Activated CD4-positive, alpha-beta T cell treated with anti-CD3 and anti-CD28 coated beads, Interleukin-10, Interleukin-2, amounts not matched to agents 100 ng/mL and 50 ng/mL, durations not matched to agents 16 hours and 8 hours (primary cell): ENCODE results near the gene SCYGR7.

Experiments
- DNase-seq: peaks from one replicate; pipeline ENCODE4 v3.0.0-alpha.2; 2020

SCYGR7 gene

DNA sequence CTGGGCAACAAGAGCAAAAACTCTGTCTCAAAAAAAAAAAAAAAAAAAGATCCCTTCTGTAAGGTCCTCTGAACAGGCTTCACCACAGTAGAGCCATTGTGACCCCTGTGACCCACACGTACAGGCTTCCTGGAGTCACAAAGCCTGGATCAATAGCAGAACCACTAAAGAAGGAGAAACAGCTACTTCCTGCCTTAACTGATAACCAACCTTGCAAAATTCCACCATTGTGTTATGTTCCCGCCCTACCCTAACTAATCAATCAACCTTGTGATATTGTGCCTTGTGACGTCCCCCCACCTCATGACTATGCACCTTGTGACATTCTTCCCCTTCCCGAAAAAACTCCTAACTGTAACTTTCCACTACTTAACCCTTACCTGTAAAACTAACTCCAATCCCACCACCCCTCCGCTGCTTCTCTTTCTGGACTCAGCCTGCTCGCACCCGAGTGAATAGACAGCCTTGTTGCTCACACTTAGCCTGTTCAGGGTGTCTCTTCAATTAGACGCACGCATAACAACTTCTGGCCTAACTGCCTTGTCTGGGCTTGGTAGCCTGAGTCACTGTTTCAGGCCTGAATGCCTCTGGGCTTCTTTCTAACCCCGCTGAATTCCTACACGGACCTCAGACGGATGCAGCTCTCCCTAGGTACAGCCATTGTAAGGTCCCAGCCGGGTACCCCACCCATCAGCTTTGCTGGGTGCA is 31.4 kb downstream of the SCYGR7 start:
- no peak for DNase-seq

DNA sequence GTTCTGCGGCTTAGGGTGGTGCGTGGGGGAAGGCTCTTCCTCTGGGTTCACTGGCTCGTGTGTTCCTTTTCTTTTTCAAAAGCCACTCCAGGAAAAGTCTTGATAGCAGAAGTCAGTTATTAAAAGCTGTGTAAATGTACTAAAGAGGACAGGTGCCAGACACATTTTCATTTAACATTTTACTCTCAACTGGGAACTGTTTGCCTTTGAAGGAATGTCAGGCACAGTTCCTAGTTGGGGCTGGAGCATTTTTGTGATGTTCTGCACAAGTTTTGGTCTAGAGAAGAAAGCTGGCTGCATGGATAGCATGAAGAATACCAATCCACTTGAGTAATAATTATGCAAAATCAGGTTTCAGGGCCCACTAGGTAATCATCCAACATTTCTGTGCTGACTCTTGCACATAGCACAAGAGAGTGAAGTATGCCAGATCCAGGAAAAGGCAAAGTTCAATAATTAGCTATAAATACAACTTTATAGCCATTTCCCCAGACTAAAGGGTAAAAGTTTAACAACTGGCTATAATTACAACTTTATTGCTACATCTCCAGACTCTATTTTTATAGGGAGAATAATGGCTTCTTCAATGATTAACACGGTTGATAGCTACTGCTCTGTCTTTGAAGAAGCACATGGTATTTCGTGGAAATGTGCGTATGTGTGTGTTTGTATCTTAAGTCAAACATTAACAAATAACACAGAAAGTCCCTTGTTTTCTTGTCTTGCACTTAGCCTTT is 33.8 kb downstream of the SCYGR7 start:
- no peak for DNase-seq

DNA sequence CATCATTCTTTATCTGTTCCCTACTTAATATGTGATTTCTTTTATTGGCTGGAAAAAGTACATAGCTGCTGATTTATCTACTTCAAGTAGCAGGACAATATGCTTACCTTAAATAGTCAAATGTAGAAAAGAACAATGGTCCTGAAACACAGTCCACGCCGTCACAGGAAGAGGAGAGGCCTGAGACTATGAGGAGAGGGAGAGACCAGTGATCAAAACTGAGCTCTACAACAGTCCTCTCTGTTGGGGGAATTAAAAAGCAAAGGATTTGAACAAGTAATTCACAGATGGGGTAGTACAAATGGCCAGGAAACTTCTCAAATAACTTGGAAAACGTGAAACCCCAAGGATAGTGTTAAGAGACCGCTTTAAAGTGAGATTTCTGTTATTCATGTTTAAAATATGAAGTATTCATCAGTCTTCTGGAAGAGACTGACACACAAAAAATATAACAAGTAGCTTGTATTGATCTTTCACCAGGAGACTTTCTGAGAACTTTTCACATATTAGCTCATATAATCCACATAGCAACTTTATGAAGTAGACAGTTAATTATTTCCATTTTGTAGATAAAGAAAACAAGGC is 37.7 kb downstream of the SCYGR7 start:
- DNase-seq: no peak

DNA sequence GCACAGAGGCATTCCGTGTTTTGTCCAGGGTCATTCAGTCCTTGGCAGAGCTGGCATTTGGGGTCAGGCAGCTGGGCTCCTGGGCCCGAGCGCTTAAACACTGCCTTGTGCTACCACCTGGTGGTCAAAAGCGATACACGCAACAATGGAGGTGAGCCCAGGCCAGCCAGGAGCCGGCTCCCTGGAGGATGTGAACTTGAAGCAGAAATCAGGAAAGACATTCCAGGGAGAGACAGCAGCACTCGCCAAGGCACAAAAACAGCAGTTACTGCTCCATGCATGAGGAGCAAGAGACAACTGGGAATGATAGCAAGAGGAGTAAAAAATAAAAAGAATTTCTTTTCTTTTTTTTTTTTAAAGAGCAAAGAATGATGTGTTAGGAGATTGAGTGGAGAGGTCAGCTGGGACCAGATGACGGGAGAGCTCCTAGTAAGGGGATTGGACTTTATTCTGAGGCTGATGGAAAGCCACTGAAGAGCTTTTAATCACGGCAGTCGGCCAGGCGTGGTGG is 38.3 kb downstream of the SCYGR7 start:
- DNase-seq: peak; percentile 68

DNA sequence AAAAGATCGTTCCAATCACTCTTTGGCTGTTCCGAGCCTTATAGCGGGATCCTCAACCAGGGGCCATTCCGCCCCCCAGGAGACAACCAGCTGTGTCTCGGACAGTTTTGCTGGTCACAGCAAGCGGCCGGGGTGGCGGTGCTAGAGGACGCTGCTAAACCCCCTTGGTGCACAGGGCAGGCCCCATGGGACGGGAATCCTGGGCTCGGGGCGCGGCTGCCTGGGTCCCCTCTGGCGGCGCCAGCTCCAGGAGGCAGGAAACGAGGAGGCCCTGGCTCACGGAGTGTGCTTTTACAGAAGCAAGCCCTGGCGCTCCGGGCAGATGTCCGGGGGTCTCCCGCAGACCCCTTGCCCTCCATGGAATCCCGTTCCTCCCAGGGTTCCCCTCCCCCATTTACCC is 39.7 kb downstream of the SCYGR7 start:
- DNase-seq: no peak

DNA sequence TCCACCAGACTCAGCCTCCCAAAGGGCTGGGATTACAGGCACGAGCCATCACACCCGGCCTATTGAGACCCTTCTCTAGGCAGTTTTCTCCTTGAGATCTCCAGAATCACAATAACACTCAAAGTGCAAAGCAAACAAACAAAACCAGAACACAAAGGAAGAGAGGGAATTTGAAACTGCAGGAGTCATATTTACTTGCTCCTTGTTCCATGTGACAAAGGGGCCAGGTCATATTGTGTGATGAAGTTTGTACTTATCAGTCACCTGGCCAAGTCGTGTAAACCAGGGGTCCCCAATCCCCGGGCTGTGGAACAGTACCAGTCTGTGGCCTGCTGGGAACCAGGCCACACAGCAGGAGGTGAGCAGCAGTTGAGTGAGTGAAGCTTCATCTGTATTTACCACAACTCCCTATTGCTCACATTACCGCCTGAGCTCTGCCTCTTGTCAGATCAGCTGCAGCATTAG is 44.1 kb downstream of the SCYGR7 start:
- no peak for DNase-seq

DNA sequence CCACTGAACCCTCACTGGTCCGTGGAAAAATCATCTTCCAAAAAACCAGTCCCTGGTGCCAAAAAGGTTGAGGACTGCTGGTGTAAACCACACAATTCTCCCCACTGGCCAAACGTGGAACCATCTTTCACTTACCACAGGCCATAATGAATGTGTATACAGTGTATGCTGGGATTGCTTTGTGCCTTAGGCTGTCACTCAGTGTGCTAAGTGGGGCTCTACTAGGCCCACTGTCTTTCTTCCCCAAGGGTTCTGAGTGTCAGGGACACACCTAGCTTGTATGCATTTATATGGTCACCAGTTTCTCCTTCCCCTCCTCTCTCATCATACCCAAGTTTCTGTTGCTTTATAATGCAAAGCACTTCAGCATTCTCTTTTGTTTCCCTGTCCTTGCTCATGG is 44.8 kb downstream of the SCYGR7 start:
- DNase-seq: no peak

DNA sequence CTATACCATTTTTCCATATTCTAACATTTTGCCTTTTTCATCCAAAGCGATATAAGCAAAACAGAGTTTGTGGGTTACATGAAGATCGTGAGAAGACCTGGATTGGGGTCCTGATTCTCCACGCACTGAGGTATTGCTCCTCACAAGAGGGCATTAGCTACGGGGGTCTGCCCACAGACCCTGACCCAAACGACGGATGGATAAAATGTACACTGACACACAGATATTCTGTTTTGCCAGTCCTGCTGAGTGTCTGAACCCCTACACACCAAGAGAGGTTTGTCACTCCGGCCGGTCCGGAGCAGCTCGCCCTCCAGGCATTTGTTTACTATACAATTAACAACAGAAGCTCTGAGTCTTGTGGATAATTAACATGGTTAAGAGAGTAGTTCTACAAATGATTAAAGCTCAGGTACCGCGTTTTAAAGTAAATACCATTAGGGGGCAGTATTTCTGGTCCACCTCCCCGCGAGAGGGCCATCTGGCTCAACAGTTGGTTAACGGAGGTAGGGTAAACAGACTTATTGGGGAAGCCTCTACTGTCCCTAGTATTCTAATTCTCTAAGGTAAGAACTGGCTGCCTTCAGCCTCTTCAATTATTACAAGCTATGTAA is 46.0 kb downstream of the SCYGR7 start:
- peak; percentile 41 for DNase-seq

DNA sequence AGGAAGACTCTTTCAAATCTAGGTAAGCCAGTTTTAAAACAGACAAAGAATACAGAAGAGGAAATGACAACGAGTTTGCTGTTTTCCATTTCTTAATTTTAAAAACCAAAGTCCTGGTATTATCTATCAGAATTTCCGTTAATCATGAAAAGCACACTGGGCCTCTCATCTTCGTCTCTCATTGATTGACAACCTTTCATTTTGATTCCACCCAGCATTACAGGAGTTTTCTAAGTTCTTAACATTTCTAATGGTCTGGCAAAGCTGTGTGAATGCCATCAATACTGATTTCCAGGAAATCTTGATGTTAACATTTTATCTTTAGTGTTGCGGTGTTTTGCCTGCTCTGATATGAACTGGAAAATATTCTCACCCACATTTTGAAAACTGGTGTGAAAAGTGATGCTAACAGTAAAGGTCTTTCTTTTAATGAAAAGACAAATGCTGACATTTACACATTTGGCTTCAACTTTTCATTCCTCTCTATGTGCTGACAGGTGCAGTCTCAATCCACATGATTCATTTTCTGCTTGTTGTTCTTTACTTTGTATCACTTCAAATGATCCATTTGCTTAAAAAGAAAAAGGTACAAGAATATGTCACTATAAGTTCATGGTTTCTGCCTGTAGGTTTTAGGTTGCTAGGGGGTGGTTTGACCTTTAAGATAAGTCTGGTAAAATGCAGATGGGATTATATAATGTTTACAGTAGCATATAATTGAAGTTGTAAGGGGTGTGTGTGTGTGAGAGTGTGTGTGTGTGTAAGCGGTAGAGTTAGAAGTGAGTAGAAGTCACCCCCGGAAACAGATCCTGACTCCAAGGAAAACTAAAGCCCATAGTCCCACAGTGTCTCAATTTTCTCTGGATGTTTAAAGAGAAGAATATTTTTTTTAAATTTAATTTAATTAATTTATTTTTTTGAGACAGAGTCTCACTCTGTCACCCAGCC is 47.0 kb downstream of the SCYGR7 start:
- no peak for DNase-seq
